ENCODE measurements around the gene ZNF169.
"Not testable (repeated sequence)": the region's sequence is repeated elsewhere in the genome, so short reads cannot be mapped to it uniquely, and the experiment has no call there.

Gene ZNF169

GRCh38 chr9:94348754-94349153 is 89.7 kb downstream of the ZNF169 start:
- not testable (repeated sequence) for DNase-seq (ENCODE audit: low spot score)
